Gastrocnemius medialis (tissue), 4 donors: ENCODE measurements around the gene ZNF362.

Experiments
- CTCF ChIP-seq, 5 experiments: fragments of 450-650 bp in 3 of 5; fragments of 200-600 bp in 2 of 5; sonication (generic) in 2 of 5; IDR thresholded peaks in 4 of 5; conservative IDR thresholded peaks in 1 of 5; 1 replicate in 4 of 5; 2 replicates in 1 of 5; pipeline ENCODE4 v1.5.1; 2016 to 2019; ENCODE audit warnings: antibody characterized with exemption in 5 of 5, mild to moderate bottlenecking in 3 of 5, moderate library complexity in 3 of 5
- POLR2A ChIP-seq, 2 donors: fragments of 450-650 bp; IDR thresholded peaks; one replicate each; pipeline ENCODE4 v1.6.1; 2017; ENCODE audit warnings: antibody characterized with exemption in 2 of 2, mild to moderate bottlenecking in 2 of 2, moderate library complexity in 2 of 2

- no peak for TF ChIP-seq POLR2A (IDR thresholded peaks at IDR 0.05)
- TF ChIP-seq CTCF (IDR thresholded peaks at IDR 0.05 in 4 of 5, conservative IDR thresholded peaks at IDR 0.05 in 1 of 5): no peak
Measured at GRCh38 chr1:33236498-33236897, 19.8 kb upstream of the ZNF362 start.
